Measurements from ENCODE around the gene SIGLEC1.

SIGLEC1 gene

DNA sequence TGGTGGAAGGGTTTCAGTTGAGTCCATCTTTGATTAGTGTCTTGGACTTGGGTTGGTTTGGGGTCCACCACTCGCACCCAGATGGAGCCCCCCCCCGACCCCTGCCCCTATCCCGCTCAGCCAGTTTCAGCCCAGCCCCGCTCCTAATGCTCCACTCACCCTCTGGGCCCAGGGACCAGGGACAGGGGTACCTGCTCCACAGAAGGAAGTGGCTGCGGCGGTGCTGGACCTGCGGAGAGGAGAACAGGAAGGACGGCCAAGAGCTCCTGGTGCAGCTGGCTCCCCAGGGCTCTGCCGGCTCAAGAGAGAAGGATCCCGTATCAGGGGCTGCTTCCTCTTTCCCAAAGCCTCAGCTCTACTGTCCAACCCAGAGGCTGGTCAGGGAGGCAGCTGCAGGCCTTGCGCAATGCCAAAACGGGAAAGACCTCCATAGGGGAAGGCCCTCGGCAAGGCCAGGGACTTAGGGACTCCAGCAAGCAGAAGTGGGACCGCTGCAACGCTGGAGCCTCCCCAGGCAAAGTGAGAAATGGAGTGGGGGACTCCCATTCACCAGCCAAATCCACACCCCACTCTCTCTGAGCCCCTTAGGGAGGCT is at the start of gene SIGLEC1:
Gene SIGLEC1, minus strand, starts transcription at position 322 of the 595 bp plus-strand sequence. CDS start 5,472 bp downstream, outside the sequence.
- peaks cover 15% of the 10 kb centered on the region for H3K27me3 Mint-ChIP-seq

DNA sequence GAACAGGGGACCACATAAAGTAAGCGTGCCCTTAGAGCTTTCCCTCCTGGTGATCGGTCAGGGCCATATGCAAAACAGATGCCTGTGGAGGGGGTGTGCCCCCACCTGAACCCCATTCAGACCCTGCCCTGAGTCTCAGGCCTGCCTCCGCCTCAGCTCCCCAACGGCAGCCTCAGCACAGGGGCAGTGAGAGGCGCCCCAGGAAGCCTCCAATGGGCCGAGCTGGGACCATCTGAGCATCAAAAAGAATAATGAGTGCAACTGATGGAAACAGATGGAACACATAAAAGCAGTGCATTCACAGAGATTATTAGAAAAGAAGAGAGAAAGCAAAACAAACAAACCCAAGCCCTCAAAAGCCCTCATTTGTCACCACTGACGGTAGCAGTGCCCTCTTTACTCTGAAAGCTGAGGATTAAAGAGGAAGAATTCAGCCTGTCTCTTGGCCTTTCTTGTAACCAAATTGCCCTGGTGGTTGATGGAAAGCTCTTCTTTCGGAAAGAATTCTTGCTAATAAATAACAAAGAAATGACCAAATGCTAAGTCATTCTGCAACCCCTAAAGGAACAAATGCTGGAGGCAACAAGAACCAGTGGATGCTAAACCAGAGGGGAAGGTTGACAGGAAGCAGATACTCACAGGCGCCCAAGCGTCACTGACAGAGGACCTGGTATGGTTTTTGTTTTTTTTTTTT is 48.4 kb upstream of the SIGLEC1 start:
- peaks cover 18% of the 10 kb centered on the region for H3K4me1 Mint-ChIP-seq
- DNase-seq (no peak), ATAC-seq (no peak)
- no peak overlapping the region for H3K4me3 Mint-ChIP-seq
- H3K27ac Mint-ChIP-seq: no peak overlapping the region
- H3K27me3 Mint-ChIP-seq: no peaks in the 10 kb centered on the region
- H3K9me3 Mint-ChIP-seq: no peaks in the 10 kb centered on the region

More for the DNA sequence above, at the start of gene SIGLEC1:
- Mint-ChIP-seq H3K4me1 (no peaks in the 10 kb centered on the region), H3K4me3 (no peak within 1 kb of the TSS), H3K27ac (no peak within 1 kb of the TSS), H3K9me3 (no peaks in the 10 kb centered on the region)
- no peak for ATAC-seq
- DNase-seq: no peak

DNA sequence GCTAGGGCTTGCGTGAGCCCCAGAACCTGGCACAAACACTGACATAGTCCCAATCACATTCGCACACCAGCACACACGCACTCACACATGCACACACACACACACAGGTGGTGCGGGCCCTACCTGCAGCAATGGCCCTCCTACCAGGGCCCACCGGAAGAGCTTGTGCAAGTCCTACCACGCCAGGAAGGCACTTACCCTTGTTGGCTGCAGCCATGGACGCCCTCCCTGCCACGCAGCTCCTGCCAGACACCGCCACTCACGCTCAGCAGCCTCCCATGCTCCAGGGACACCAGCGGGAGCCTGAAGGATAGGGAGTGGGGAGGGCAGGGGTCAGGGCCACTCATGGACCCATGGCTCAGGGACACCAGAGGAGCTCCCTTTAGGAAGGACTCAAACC is 47.5 kb upstream of the SIGLEC1 start:
- Mint-ChIP-seq H3K27ac (peak overlapping the region in 1 of 2 donors; percentile 75), H3K4me1 (peaks cover 9% of the 10 kb centered on the region), H3K27me3 (no peaks in the 10 kb centered on the region), H3K4me3 (no peak overlapping the region), H3K9me3 (no peaks in the 10 kb centered on the region)
- ATAC-seq (peak; percentile 8), DNase-seq (no peak)

DNA sequence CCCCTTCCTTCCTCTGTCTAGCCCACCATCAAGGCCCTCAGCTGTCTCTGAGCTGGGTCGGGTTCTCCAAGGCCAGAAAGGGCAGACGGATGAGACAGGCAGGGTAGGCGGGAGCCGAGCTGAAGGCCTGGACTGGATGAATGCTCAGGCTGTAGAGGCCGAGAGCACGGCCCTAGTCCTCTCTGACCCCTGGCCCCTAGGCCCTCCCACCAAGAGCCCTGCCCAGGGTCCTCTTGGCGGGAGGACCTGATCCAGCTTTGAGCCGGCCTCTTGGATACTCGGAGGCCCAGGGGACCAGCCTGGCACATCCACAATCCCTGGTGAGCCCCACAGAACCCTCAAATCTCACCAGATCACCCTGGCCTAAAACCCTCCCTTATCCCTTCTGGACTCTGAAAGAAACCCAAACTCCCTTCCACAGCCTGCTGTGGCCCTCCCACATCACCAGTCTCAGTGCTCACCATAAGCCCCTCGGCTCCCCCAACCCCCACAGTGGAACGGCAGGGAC is 47.0 kb upstream of the SIGLEC1 start:
- ATAC-seq (no peak), DNase-seq (no peak)
- Mint-ChIP-seq H3K27ac (peak overlapping the region in 1 of 2 donors; percentile 75), H3K9me3 (no peaks in the 10 kb centered on the region), H3K27me3 (no peaks in the 10 kb centered on the region), H3K4me3 (no peak overlapping the region), H3K4me1 (peaks cover 3% of the 10 kb centered on the region)

DNA sequence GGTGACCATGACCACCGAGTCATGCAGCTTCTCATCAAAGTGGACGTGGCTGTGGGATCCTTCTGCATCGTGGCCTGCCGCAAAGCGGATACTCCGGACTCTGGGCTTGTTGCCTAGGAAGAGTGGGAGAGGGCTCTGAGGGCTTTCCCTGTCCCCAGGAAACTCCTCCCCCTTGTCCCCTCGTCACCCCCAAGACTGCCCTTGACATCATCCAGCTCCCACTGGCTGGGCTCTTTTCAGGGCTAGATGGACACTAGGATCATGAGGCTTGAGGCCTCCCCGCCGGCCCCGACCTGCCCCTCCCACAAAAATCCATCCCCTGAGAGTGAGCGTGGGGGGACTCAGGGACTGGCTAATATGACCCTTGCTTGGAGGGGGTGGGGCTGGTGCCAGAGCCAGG is 46.2 kb upstream of the SIGLEC1 start:
- H3K27ac Mint-ChIP-seq: no peak overlapping the region
- H3K27me3 Mint-ChIP-seq: no peaks in the 10 kb centered on the region
- ATAC-seq (no peak), DNase-seq (no peak)
- no peak overlapping the region for H3K4me3 Mint-ChIP-seq
- H3K9me3 Mint-ChIP-seq: no peaks in the 10 kb centered on the region
- no peaks in the 10 kb centered on the region for H3K4me1 Mint-ChIP-seq

DNA sequence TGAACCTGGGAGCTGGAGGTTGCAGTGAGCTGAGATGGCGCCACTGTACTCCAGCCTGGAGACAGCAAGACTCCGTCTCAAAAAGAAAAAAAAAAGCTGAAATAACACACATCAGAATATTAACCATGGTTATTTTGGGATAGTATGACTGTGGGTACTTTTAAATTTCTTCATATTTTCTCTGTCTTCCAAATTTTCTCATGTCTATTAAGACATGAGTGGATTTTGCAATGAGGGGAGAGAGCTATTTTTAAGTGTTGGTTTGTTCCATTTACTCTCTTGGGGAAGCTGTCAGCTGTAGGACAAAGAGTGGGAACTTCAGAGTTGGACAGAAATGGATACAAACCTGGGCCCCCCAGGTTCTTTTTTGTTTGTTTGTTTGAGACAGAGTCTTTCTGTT is 44.9 kb upstream of the SIGLEC1 start:
- H3K27ac Mint-ChIP-seq: no peak overlapping the region
- no peak overlapping the region for H3K4me3 Mint-ChIP-seq
- H3K4me1 Mint-ChIP-seq: peaks cover 5% of the 10 kb centered on the region
- ATAC-seq: no peak
- H3K9me3 Mint-ChIP-seq: no peaks in the 10 kb centered on the region
- no peak for DNase-seq
- H3K27me3 Mint-ChIP-seq: no peaks in the 10 kb centered on the region

DNA sequence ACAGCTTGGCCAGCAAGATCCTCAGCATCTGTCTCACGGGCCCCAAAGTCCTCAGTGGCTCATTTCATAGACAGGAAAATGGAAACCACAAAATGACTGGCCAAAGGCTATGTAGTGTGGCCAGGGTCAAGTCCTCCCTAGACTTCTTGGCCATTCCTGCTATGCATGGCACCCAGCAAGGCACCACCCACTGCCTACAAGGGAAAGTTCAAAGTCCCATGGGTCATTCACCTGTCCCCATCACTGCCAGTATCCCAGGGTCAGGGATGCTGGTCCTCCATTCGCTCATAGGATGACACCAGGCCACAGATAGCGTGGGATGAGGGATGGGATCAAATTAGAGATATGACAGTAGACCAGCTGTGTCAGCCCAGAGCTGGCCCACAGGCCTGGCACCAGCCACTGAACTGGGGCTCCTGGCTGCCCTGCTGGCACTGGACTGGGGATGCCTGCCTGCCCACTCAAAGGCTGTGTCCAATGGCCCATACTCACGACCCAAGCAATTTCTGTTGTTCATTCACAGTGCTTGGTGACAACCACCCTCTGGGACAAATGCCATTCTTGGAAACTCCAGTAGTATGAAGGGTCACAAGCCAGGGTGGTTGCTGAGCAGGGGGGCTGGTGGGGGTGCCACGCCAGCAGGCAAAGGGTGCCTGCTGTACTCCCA is 43.5 kb upstream of the SIGLEC1 start:
- H3K27ac Mint-ChIP-seq: peak overlapping the region in 1 of 2 donors; percentile 87
- no peaks in the 10 kb centered on the region for H3K9me3 Mint-ChIP-seq
- DNase-seq (no peak), ATAC-seq (no peak)
- H3K4me1 Mint-ChIP-seq: peaks cover 10% of the 10 kb centered on the region
- H3K27me3 Mint-ChIP-seq: no peaks in the 10 kb centered on the region
- H3K4me3 Mint-ChIP-seq: no peak overlapping the region

DNA sequence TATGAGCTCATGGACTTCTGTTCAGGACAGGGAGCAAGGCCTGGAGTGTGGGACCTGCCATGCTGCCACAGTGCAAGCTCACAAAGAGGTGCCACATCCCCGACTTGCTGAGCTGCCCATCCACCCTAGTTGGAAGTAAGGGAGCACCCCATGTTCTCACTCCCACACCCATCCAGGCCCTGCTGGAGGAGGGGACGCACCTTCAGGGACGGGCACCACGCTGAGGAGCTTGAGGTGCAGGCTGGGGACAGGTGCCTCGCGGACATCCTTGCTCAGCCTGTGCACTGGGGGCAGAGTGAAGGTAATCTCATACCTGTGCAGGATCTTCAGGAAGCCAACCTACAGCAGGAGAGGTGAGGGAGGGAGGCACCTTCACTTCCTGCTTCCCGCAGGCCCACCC is 42.9 kb upstream of the SIGLEC1 start:
- Mint-ChIP-seq H3K4me1 (peaks cover 10% of the 10 kb centered on the region), H3K4me3 (no peak overlapping the region), H3K27me3 (no peaks in the 10 kb centered on the region), H3K27ac (peak overlapping the region in 1 of 2 donors; percentile 87), H3K9me3 (no peaks in the 10 kb centered on the region)
- ATAC-seq (no peak), DNase-seq (no peak)

DNA sequence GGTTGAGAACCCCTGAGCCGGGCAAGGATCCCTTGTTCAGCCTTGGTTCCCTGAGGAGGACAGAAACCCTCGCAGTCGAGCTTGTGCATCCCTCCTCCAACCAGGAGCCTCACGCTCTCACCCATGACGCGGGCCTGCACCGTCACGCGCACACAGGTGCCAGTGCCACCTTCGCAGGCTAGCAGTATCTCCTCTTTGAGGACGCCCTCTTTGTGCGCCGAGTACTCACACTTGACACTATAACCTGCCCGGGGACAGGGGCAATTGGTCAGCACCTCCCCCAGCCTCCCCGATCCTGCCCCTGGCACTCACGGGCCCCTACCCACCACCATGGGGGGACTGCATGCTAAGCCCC is 41.9 kb upstream of the SIGLEC1 start:
- H3K27ac Mint-ChIP-seq: no peak overlapping the region
- ATAC-seq: no peak
- DNase-seq: no peak
- peaks cover 15% of the 10 kb centered on the region for H3K4me1 Mint-ChIP-seq
- H3K9me3 Mint-ChIP-seq: no peaks in the 10 kb centered on the region
- H3K27me3 Mint-ChIP-seq: peaks cover 1% of the 10 kb centered on the region
- no peak overlapping the region for H3K4me3 Mint-ChIP-seq

DNA sequence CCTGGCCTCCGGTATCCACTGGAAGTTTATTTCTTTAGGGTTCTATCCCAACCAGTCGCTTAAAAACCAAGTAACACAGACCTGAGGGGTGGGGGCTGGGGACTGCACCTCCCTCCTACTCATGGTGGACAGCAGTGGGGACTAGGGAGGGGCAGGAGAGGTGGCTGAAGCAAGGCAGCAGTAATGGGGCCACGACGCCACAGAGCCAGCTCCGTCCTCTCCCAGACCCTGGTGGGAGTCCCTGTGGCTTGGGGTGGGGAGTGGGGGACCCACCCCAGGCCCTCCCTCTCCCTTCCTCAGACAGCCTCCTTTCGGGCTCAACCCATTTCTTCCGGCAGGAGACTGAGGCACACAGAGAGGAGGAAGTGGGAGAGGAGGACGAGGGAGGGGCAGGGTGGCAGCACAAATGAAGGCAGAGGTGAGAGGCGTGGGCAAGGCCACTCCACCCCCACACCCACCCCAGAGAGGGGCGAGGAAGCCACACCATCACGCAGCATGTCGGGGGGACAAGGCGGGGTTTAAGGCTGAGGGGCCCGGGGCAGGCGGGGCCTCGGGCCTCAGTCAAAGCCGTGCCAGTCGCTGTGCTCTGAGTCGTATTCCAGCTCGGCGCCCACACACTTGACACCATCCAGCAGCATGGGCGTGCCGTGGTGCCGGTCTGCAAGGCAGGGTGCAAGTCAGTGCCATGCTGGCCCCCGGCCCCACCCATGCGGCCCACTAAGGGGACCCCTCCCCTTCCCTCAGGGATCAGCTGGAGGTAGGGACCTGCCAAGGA is 41.3 kb upstream of the SIGLEC1 start:
- no peak overlapping the region for H3K4me3 Mint-ChIP-seq
- H3K27ac Mint-ChIP-seq: no peak overlapping the region
- ATAC-seq (no peak), DNase-seq (no peak)
- peaks cover 15% of the 10 kb centered on the region for H3K4me1 Mint-ChIP-seq
- no peaks in the 10 kb centered on the region for H3K9me3 Mint-ChIP-seq
- peaks cover 5% of the 10 kb centered on the region for H3K27me3 Mint-ChIP-seq

DNA sequence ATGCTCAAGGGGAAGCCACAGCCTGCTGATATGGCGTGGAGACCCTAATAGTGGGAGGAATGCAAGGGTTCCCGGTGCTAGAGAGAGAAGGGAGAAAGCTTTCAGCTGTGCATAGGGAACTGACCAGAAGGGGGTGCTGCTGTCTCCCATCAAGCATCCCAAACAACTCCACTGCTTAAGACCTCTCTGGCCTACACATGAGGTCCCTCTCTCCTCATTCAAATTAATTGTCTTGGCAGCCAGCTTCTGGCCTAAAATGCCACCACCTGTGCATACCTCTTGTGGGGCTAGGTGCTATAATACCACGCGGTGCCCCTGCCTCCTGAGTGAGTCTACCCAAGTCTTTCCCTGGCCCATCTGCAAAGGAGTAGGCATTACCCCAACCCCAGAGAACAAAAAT is 40.7 kb upstream of the SIGLEC1 start:
- peaks cover 5% of the 10 kb centered on the region for H3K27me3 Mint-ChIP-seq
- peaks cover 15% of the 10 kb centered on the region for H3K4me1 Mint-ChIP-seq
- ATAC-seq: peak; percentile 61
- H3K27ac Mint-ChIP-seq: no peak overlapping the region
- H3K4me3 Mint-ChIP-seq: no peak overlapping the region
- no peaks in the 10 kb centered on the region for H3K9me3 Mint-ChIP-seq
- peak; percentile 39 to 59 for DNase-seq

DNA sequence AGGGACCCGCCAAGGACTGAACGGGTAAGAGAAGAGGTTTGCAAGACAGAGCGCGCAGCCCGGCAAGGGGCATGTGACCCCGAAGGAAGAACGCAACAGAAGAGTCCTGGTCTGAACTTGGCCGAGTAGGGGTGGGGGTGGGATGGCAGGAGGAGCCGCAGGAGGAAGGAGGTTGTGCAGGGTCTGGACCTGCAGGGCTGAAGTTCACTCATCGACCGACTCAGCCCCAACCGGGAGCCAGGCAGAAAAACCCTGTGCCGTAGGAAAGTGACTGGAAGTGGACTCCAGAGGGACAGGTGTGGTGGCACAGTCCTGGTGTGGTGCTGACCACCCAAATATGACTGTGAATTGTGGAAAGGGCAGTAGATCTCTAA is 40.0 kb upstream of the SIGLEC1 start:
- no peak for ATAC-seq
- peaks cover 11% of the 10 kb centered on the region for H3K27me3 Mint-ChIP-seq
- peaks cover 15% of the 10 kb centered on the region for H3K4me1 Mint-ChIP-seq
- H3K27ac Mint-ChIP-seq: no peak overlapping the region
- peak overlapping the region; percentile 64 to 78 for H3K4me3 Mint-ChIP-seq
- DNase-seq: no peak
- H3K9me3 Mint-ChIP-seq: no peaks in the 10 kb centered on the region

DNA sequence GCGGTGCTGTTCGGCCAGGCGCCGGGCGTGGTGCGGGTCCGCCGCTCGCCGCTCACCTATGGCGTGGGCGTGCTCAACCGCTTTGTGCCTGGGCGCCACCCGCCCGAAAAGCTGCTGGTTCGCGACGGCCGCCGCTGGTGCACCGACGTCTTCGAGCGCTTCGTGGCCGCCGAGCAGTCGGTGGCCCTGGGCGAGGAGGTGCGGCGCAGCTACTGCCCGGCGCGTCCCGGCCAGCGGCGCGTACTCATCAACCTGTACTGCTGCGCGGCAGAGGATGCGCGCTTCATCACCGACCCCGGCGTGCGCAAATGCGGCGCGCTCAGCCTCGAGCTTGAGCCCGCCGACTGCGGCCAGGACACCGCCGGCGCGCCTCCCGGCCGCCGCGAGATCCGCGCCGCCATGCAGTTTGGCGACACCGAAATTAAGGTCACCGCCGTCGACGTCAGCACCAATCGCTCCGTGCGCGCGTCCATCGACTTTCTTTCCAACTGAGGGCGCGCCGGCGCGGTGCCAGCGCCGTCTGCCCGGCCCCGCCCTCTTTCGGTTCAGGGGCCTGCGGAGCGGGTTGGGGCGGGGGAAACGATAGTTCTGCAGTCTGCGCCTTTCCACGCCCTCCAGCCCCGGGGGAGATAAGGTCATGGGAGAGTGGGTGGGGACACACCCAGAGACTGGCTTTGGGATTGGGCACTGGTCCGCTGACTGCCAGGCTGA is 39.4 kb upstream of the SIGLEC1 start:
- DNase-seq (peak; percentile 64 to 71), ATAC-seq (peak; percentile 58)
- Mint-ChIP-seq H3K27ac (no peak overlapping the region), H3K27me3 (peaks cover 16% of the 10 kb centered on the region), H3K4me1 (peaks cover 15% of the 10 kb centered on the region), H3K9me3 (no peaks in the 10 kb centered on the region), H3K4me3 (peak overlapping the region; percentile 64 to 78)

DNA sequence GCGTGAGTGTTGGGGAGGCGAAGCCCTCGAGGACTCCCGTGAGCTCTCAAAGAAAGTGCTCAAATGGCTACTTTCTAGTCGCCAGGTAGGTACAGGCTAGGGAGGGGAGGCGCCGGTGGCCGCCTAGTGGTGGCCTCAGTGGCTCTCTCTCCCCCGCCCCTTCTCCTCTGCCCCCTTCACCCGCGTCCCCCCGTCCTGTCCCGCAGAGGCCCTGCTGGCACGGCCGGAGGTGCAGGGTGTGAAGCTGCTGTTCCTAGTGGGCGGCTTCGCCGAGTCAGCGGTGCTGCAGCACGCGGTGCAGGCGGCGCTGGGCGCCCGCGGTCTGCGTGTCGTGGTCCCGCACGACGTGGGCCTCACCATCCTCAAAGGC is 38.9 kb upstream of the SIGLEC1 start:
- peaks cover 21% of the 10 kb centered on the region for H3K27me3 Mint-ChIP-seq
- ATAC-seq (no peak), DNase-seq (no peak)
- no peaks in the 10 kb centered on the region for H3K9me3 Mint-ChIP-seq
- H3K4me3 Mint-ChIP-seq: peak overlapping the region in 1 of 2 donors; percentile 78
- H3K27ac Mint-ChIP-seq: no peak overlapping the region
- H3K4me1 Mint-ChIP-seq: peaks cover 15% of the 10 kb centered on the region

Measured in stimulated activated naive CD8-positive, alpha-beta T cell treated with anti-CD3 and anti-CD28 coated beads, Interleukin-15, amount 100 ng/mL, for 72 hours (primary cell).